IPS-20b (cell line): ENCODE measurements around the gene U2AF2.
A peak's percentile ranks its signal among the peaks of the same experiment; 100 is the strongest.

Experiments
- H3K27ac ChIP-seq: one replicate; pipeline ENCODE4 v1.5.1; 2013; ENCODE audit warnings: low read length
- H3K27me3 ChIP-seq: 2 replicates; pipeline ENCODE4 v1.6.1; 2013; ENCODE audit warnings: mild to moderate bottlenecking, low read length, inconsistent platforms; ENCODE audit not compliant: insufficient read depth
- H3K36me3 ChIP-seq: 2 replicates; pipeline ENCODE4 v1.6.1; 2013; ENCODE audit warnings: low read depth, mild to moderate bottlenecking, inconsistent platforms, low read length, moderate library complexity; ENCODE audit not compliant: insufficient read depth
- H3K4me1 ChIP-seq: 2 replicates; pipeline ENCODE4 v1.6.1; 2013; ENCODE audit warnings: mild to moderate bottlenecking, control low read depth, inconsistent platforms, low read length, moderate library complexity; ENCODE audit not compliant: insufficient read depth
- H3K4me3 ChIP-seq: 2 replicates; pipeline ENCODE4 v1.5.1; 2013; ENCODE audit warnings: mild to moderate bottlenecking, low read length, inconsistent platforms
- H3K9ac ChIP-seq: 2 replicates; pipeline ENCODE4 v1.6.1; 2013; ENCODE audit warnings: low read depth, mild to moderate bottlenecking, inconsistent platforms, low read length, moderate library complexity
- H3K9me3 ChIP-seq: 2 replicates; pipeline ENCODE4 v1.6.1; 2013; ENCODE audit warnings: mild to moderate bottlenecking, low read depth, low read length, inconsistent platforms; ENCODE audit not compliant: insufficient read depth

The U2AF2 gene

DNA sequence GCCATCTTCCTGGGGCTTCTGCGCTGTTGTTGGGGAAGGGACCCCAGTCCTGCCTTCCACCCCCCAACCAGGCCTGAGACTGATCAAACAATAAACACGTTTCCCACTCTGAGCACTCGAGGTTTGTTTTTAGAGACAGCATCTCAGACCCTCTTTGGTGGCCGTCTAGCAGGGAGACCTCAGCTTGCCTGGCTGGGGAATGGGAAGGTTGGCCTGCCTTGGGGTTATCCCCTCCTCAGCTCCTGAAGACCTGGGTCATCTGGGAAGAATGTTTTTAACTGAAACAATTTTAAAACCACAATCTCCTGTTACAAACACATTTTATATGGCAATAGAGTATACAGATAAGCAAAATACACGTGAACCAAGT lies 9.3 kb upstream of the U2AF2 start:
- no peaks in the 10 kb centered on the region for H3K27me3 ChIP-seq
- peaks cover 15% of the 10 kb centered on the region for H3K36me3 ChIP-seq
- no peaks in the 10 kb centered on the region for H3K9me3 ChIP-seq
- no peaks in the 10 kb centered on the region; the same call in 1 of the 2 replicates for H3K4me1 ChIP-seq
- no peak overlapping the region for H3K27ac ChIP-seq
- H3K4me3 ChIP-seq = no peak overlapping the region
- no peak overlapping the region for H3K9ac ChIP-seq

- H3K4me3 ChIP-seq = peak overlapping the region; percentile 81
- H3K9me3 ChIP-seq = no peaks in the 10 kb centered on the region
- H3K36me3 ChIP-seq = peaks cover 15% of the 10 kb centered on the region
- H3K27ac ChIP-seq = no peak overlapping the region
- H3K27me3 ChIP-seq = no peaks in the 10 kb centered on the region
- H3K4me1 ChIP-seq = no peaks in the 10 kb centered on the region; the same call in 1 of the 2 replicates
- H3K9ac ChIP-seq = peak overlapping the region; percentile 75; the same call in 1 of the 2 replicates
Measured at GRCh38 chr19:55646889-55647731, 7.7 kb upstream of the U2AF2 start.

GRCh38 chr19:55647732-55648584 lies 6.9 kb upstream of the U2AF2 start, which contains the start of gene CCDC106:
Gene CCDC106 (plus strand): TSS chr19:55648212. CDS start chr19:55649047, 835 bp downstream.
- Histone ChIP-seq H3K4me1 (no peaks in the 10 kb centered on the region; the same call in 1 of the 2 replicates), H3K36me3 (peaks cover 15% of the 10 kb centered on the region), H3K27me3 (no peaks in the 10 kb centered on the region), H3K9me3 (no peaks in the 10 kb centered on the region), H3K4me3 (peak within 1 kb of the TSS; percentile 81), H3K27ac (no peak within 1 kb of the TSS), H3K9ac (peak within 1 kb of the TSS; percentile 75)

GRCh38 chr19:55648585-55649267 lies 6.1 kb upstream of the U2AF2 start:
- Histone ChIP-seq H3K4me3 (peak overlapping the region; percentile 81), H3K4me1 (no peaks in the 10 kb centered on the region; the same call in 1 of the 2 replicates), H3K9ac (peak overlapping the region; percentile 75), H3K9me3 (no peaks in the 10 kb centered on the region), H3K27me3 (no peaks in the 10 kb centered on the region), H3K27ac (no peak overlapping the region), H3K36me3 (peaks cover 15% of the 10 kb centered on the region)

DNA sequence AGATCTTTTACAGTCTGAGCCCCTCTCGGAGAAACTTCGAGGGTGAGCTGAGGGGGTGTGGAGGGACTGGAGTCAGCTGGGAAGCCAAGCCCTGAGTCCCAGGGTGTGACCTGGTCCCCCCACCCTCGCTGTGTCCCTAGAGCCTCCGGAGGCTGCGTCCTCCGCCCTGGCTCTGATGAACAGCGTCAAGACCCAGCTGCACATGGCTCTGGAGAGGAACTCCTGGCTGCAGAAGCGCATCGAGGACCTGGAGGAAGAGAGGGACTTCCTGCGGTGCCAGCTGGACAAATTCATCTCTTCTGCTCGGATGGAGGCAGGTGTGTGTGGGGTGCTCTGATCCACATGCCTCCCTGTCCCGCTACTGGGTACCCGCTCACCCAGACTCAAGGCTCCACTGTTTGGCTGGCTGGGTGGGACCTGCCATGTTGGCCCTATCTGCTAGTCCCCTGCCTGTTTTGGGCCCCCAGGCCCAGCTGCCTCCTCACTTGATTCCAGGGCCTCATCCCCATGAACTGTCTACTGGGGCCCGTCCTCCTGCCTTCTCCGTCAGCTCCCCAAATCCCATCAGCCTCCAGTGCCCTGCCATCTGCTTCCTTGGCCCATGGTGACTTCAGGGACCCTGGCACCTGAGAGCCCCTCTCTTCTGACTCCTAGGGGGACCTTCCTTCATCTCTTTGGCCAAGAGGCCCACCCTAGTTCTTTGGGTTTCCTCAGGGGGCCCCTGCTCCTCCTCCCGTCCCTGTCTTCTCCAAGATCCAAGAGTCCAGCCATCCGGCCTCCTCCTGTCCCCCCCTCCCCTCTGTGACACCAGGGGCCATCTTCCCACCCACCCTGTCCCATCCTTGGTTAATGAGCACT lies 5.3 kb upstream of the U2AF2 start:
- H3K9ac ChIP-seq = no peak overlapping the region
- no peak overlapping the region for H3K4me3 ChIP-seq
- no peaks in the 10 kb centered on the region for H3K27me3 ChIP-seq
- no peaks in the 10 kb centered on the region for H3K9me3 ChIP-seq
- peaks cover 13% of the 10 kb centered on the region for H3K36me3 ChIP-seq
- no peak overlapping the region for H3K27ac ChIP-seq
- no peaks in the 10 kb centered on the region; the same call in 1 of the 2 replicates for H3K4me1 ChIP-seq

- H3K4me3 ChIP-seq = no peak overlapping the region
- H3K9me3 ChIP-seq = no peaks in the 10 kb centered on the region
- H3K4me1 ChIP-seq = no peaks in the 10 kb centered on the region; the same call in 1 of the 2 replicates
- H3K9ac ChIP-seq = no peak overlapping the region
- H3K27ac ChIP-seq = no peak overlapping the region
- H3K27me3 ChIP-seq = no peaks in the 10 kb centered on the region
- H3K36me3 ChIP-seq = peaks cover 7% of the 10 kb centered on the region
Measured at GRCh38 chr19:55650126-55650557, 4.7 kb upstream of the U2AF2 start.

GRCh38 chr19:55650602-55651230 lies 4.1 kb upstream of the U2AF2 start:
- H3K9me3 ChIP-seq = no peaks in the 10 kb centered on the region
- H3K27ac ChIP-seq = no peak overlapping the region
- H3K27me3 ChIP-seq = no peaks in the 10 kb centered on the region
- H3K4me1 ChIP-seq = no peaks in the 10 kb centered on the region; the same call in 1 of the 2 replicates
- H3K36me3 ChIP-seq = peaks cover under 1% of the 10 kb centered on the region
- H3K4me3 ChIP-seq = no peak overlapping the region
- H3K9ac ChIP-seq = no peak overlapping the region

GRCh38 chr19:55651236-55651635 lies 3.6 kb upstream of the U2AF2 start:
- H3K4me3 ChIP-seq = no peak overlapping the region
- no peaks in the 10 kb centered on the region for H3K27me3 ChIP-seq
- no peaks in the 10 kb centered on the region for H3K36me3 ChIP-seq
- peaks cover under 1% of the 10 kb centered on the region; the same call in 1 of the 2 replicates for H3K4me1 ChIP-seq
- H3K27ac ChIP-seq = no peak overlapping the region
- no peaks in the 10 kb centered on the region for H3K9me3 ChIP-seq
- H3K9ac ChIP-seq = no peak overlapping the region

DNA sequence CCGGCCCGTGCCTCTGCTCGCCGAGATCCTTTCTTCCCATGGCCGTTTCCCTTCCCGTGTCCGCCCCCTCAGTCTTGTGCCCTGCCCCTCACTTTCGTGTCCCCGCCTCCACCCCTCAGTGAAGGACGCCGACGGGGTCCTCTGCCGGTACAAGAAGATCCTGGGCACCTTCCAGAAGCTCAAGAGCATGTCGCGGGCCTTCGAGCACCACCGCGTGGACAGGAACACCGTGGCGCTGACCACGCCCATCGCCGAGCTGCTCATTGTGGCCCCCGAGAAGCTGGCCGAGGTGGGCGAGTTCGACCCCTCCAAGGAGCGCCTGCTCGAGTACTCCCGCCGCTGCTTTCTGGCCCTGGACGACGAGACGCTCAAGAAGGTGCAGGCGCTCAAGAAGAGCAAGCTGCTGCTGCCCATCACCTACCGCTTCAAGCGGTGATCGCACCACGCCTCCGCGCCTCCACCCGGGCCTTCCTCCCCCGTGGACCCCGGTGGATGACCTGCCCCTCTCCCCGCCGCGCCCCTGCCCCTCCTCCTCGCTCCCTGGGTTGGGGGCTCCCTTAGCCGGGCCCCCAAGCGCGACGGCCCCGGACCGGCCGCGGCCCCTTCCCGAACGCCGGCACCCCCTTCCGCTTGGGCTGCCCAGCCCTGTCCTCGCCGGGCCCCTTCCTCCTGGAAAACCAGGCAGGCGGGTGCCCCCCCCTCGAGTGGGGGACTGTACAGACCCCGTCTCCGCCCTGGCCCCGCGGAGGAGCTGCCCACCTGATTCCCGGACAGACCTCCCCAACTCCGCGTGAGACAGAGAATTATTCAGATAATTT lies 2.3 kb upstream of the U2AF2 start:
- Histone ChIP-seq H3K4me3 (peak overlapping the region; percentile 84; the same call in 1 of the 2 replicates), H3K27me3 (no peaks in the 10 kb centered on the region), H3K27ac (no peak overlapping the region), H3K36me3 (peaks cover 10% of the 10 kb centered on the region), H3K9ac (no peak overlapping the region; the same call in 1 of the 2 replicates), H3K9me3 (no peaks in the 10 kb centered on the region), H3K4me1 (peaks cover 13% of the 10 kb centered on the region)
